ENCODE results near the gene DCDC1.

DCDC1 gene

DNA sequence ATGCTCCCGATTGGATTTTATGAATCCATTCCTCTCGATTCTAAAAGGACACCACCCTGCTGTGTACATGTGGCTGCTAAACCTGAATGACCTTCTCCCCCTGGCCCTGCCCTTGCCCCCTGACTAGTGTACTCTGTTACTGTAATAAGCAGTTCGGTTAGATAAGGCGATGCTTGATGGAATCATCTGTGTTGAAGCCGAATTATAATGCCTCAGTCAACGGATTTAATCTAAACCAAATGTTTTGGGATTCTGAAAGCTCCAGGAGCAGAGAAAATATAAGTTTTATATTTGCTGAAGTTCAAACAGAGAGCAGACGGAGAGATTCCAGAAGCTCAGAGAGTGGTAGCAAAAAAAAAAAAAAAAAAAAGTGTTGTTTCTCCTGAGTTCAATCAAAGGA is 508.0 kb downstream of the DCDC1 start:
- no peak for DNase-seq (ENCODE audit: low spot score)
- FAIRE-seq = no peak

DNA sequence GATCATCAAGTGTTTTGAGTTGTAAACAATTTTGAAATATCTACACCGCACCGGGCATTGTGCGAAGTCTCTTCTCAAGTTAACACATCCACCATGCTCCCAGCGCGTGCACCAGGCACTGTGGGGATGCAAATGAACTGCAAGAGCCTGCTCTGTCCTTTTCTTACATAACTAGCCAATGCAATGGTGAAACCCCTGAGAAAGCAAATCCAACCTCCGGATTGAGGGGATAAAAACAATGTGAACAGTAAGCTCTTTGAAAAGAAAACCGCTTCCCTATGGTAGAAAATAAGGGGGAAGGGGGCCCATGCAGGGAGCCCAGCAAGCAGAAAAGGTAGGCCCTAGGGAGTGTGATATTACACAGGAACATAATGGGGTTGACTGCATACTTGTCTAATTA is 508.5 kb downstream of the DCDC1 start:
- DNase-seq (ENCODE audit: low spot score) = no peak
- FAIRE-seq = no peak

DNA sequence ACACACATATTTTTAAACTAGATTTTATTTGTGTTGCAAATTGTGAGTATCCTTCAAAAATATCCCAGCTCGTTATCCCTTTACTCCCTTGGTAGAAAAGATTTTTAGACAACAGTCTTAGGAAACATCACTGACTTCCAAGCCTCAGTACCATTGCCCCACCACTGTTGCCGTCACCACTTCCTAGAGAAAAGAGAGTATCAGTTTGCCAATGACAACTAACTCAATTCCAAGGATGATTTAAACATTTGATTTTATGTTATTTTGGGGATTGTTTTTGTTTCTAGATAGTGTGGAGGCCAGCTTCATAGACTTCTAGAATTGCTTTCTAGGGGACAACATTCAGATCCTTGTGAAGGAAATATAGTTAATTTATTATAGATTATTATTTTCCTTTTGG is 509.4 kb downstream of the DCDC1 start:
- DNase-seq (ENCODE audit: low spot score) (no peak), FAIRE-seq (no peak)

DNA sequence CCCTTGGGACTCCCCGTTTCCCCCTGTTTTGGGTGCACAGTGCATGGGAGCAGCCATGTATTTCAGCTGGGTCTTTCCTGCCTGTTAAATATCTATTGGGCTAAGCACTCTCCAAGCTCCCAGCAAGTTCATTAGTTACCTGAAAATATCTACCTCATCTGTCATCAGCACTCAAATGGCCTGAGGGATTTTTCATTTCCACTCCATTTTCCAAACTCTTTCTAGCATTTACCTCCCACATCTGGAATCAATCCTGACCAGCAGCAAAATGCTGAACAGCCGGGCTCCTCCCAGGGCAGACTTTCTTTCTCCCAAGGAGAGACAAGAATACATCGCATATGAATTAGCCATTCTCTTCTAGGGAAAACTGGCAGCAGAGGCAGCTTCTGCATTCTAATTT is 509.9 kb downstream of the DCDC1 start:
- DNase-seq (ENCODE audit: low spot score) = no peak
- no peak for FAIRE-seq

DNA sequence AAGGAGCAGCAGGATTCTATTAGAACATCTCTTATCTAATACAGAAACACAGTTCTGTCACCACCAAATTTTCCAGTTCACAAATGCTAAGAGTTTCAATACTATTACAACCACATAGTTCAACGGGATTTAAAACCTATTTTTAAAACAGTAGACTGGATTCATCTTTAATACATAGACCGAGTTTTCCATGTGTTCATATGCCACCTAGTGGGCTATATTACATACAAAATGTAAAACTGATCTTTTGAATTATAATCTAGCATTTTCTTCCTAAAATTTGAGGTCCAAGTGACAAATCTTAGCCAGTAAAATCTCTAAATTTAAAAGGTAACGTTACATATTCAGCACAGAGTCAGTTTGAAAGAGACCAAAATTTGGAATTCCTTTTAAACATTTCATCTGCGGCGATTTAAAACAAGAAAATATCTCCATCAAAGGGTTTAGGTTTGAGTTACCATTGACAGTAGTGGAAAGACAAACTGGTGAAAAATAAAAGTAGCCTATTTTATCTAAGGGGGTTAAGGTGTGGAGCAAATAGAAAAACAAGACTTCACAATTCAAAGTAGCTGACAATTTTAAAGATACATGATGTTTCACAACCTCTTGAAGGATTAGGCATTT is 514.0 kb downstream of the DCDC1 start:
- DNase-seq (ENCODE audit: low spot score) (no peak), FAIRE-seq (no peak)

DNA sequence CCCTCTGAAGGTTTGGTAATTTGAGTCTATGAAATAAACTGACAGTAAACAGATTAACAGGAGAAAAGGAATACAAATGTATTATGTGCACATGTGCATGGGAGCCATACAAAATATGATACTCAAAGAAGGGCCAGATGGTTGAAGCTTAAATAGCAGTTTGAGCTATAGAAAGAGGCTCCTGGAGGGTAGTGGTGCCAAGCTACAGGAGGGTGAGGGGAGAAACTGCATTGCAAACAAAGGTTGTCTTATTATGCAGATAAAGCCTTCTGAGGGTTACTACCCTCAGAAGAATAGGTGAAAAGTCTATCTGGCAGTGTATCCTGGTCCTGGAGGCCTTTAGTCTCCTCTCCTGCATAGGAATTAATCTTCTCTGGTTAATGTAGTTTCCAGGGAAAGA is 516.1 kb downstream of the DCDC1 start:
- FAIRE-seq (no peak), DNase-seq (ENCODE audit: low spot score) (no peak)

DNA sequence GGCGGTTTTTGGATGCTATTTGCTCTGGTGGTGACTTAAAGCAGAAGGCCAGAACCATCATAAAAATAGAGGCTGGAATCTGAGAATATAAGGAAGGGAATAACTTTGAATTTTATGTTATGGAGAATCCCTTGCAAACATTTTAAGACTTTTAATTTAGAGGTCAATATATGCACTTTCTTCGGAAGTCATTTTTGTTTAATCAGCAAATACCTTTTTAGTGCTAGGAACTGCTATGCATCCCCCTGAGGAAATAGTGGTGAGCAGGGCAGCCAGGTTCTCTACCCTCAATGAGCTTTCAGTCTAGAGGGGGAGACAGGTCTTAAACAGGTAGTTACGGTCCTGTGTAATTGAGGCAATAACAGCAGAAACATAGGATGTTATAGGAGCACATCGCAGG is 516.9 kb downstream of the DCDC1 start:
- FAIRE-seq (no peak), DNase-seq (ENCODE audit: low spot score) (no peak)

DNA sequence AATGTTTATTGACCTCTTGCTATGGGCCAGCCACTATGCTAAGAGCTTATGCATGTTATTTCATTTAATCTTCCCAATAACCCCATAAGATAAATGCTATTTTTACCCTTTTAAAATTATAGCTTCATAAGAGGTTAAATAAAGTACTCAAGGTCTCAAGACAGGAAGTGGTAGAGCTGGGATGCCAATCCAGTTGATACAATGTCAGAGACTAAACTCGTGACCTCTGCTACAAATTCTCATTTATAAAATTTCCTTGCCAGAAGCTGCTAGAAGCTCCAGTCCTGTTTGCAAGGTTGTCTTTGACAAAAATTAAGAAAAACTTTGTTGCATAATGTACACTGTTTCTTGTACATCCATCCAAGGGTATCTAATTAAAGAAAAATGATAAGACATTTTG is 517.4 kb downstream of the DCDC1 start:
- FAIRE-seq (no peak), DNase-seq (ENCODE audit: low spot score) (no peak)

DNA sequence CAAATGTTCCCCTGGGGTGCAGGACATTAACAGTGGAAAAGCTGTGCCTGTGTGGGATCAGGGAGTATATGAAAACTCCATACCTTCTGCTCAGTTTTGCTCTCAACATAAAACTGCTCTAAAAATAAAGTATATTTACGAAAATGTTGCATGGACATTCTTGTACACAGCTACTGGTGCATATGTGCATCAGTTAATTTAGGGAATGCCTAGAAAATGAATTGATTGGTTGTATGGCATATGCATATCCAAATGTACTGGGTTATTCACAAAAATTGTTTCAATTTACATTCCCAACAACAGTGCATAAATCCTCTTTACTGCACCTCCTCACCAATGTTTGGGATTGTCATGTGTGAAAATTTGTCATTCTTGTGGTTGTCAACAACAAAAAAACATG is 532.3 kb downstream of the DCDC1 start:
- FAIRE-seq (no peak), DNase-seq (ENCODE audit: low spot score) (no peak)

DNA sequence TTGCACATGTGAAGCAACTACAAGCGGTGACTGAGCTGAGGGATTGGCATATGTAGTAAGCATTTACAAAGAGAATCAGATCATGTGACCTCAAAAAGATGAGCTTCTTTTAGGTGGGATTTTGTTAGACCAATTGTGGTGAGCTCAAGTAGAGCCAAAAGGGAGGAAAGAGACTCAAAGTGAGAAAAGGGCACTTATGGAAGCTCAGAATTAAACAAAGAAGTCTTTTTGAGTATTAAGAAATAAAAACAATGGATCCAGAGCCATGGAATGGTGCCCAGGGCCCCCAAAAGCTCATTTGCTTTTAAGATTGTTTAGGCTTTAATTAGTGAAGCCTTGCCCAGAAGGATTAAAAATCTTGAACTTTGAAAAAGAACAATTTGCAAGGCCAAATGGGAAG is 536.7 kb downstream of the DCDC1 start:
- DNase-seq (ENCODE audit: low spot score) (no peak), FAIRE-seq (no peak)

DNA sequence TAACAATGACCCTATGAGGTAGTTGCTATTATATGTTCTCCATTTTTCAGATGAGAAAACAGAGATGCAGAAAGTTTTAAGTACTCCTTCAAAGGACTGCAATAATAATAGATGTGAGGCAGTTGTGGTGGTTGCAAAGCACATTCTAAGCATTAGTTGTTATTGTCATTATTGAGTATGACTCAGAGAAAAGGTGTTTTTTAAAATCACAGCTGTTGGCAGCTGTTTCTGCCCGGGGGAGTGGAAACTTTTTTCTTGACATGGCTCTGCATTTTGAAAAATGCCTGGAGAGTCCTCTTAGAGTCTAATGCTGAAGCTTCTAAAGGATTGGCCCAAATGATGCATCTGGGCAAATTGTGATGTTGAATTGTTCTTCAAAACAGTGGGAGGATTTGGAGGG is 538.9 kb downstream of the DCDC1 start:
- DNase-seq (ENCODE audit: low spot score) (no peak), FAIRE-seq (no peak)

DNA sequence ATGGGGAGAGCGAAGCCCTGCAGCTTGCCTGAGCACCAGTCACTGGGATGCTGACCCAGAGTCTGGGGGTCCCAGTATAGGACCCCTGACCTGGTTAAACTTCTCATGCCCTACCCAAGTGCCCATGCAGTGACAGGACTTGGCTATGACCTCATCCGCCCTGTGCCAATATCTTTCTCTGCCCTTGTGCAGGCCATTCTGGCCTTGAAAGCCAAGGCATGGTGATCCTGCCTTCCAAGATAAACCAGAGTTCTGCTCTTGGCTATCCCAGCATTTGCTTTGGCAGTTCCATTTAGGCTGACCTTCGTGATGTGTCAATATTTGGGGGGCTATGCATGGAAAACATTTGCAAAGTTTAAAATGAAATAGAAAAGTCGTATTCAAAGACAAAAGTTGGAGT is 542.6 kb downstream of the DCDC1 start:
- FAIRE-seq (no peak), DNase-seq (ENCODE audit: low spot score) (no peak)

DNA sequence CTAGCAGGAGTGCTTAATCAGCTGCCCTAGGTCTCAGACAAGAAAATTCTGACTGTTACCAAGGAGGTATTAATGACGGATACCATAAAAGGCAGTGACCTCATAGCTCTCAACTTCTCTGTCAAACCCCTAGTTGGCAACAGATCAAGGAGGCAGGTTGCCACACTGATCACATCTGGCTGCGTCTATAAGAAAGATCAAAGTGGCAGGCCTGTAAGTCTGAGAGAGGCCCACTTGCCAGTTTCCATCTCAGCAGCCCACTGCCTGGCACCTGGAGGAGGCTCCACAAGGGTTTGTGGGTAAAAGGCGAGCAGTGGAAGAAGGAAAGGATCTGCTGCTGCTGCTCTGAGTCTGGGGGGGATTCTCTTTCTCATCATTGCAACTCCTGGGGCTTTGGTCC is 543.8 kb downstream of the DCDC1 start:
- DNase-seq (ENCODE audit: low spot score) (no peak), FAIRE-seq (no peak)

DNA sequence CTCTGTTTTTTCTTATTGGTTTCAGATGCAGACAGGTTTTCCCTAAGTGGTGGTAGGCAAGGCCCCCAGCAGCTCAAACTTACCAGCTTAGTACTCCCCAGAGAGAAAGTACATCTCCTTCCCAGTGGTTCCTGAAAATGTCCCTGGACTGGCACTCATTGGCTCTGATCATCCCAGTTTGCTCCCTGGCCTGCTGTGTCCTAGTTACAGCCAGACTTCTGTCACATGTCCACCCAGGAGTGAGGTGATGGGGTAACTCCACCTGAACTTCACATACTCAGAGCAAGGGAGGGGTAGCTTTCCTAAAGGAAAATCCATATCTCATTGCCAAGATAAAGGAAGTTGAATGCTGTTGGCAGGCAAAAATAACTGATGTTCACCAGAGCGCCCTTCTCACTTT is 546.4 kb downstream of the DCDC1 start:
- FAIRE-seq = no peak
- DNase-seq (ENCODE audit: low spot score) = no peak

DNA sequence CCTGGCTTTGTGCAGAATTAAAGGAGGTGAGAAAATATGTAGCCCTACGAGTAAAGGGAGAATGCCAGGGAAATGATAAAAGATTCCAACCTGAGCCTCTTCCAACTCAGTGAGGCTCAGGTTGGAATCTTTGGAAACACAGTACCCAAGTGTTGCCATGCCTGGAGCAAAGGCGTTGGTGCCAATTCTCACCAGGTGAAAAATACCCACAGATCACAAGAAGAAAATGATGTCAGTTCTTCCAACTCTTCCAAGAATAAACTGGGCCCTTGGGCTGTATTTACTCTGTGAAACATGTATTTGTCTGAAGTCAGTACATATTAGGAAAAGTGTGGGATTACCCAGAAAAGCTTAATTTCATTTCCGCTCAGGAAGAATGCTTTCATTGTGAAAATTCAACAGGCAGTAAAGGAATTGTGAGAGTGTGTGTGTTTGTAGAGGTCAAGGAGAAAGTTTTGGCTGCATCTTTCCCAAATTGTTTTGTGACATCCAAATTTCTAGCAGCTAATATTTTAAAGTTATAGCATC is 548.0 kb downstream of the DCDC1 start:
- DNase-seq (ENCODE audit: low spot score) = no peak
- no peak for FAIRE-seq

DNA sequence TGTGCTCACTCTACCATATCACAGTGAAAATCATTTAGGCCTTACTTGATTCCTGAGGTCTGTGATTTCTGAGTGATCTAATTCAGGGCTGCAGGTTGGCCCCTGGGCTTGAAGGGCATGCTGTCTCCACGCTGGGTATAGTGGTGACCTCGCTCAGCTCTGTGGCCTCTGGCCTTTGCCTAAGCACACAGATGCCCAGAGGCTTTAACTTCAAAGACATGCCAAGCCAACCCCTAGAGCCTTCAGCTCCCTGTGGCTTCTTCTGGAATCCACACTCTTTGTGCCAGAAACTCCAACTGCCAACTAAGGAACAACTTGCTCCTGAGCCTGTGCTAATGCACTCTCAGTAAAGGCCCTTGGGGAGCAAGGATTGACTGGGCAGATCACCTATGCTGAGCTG is 550.8 kb downstream of the DCDC1 start:
- FAIRE-seq = no peak

DNA sequence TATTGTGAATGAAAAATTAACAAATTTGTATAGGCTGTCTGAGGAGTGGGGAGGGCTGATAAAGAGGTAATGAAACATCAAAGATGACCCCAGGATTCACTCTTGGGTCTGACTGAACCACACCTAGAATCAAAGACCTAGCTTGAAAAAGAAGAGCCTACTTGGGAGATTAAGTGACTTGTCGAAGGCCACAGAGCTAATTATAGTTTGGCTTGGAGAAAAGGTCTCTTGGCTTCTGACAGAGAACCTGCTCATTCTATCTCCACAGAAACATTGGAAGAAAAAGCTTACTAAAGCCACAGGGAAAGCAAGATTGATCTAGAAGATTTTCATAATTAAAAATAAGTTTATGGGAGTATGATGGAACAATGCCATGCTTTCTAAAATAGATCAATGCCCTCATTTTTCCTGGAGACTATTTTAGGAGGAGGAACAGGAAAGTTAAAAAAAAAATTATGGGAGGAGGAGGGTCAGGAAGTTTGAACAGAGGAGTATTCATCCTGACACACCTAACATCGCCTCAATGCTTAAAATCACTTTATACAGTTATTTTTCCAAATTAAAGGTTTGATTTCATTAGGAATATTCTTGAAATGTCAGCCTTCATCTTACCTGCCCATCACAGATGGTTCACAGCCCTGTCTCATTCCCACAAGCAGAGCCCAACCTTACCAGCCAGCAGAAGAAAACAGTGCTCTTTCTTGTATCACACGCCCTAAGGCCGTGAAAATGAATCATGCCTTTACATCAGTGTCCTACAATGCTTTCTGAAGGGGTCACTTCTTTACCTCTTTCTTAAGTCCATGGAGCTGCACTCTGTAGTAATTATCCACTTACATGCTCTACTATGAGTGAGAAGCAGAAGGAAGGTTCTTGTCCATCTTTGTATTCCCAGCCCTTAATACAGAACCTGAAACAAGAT is 552.3 kb downstream of the DCDC1 start:
- FAIRE-seq (no peak), DNase-seq (ENCODE audit: low spot score) (no peak)

More for the DNA sequence above, 550.8 kb downstream of the DCDC1 start:
- DNase-seq (ENCODE audit: low spot score) = no peak

DNA sequence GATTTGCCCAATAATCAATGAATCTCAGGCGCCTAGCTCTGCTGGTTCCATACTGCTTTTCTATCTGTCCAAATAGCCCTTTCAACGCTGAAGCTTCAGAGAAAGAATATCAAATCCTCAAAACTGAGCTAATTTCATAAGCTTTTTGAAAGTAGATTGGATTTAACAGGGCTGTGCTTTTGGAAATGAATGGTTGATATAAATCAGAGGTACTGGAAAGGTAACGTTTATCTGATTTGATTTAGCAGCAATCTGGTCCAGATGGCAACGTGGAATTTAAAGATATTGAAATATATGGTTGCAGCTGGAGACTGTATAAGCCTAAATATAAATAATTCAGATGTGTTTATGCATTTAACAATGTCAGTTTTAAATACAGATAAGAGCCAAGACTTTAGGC is 553.9 kb downstream of the DCDC1 start:
- no peak for FAIRE-seq
- no peak for DNase-seq (ENCODE audit: low spot score)

DNA sequence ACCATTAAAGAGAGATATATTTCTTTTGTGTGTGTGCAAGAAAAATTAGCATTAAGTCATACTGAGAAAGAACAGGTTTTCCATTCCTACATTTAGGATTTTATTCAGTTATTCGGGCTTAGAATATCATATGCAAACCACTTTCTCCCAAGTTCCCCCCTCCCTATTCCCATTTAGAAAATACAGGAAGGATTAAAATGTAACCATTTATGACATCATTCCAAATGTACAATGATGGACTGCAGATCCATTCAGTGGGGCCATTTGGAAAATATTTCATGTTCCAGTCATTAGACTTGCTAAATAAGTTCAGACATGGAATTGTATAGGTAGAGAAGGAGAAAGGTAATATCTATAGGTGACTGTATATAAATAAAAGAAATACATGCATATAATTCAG is 554.8 kb downstream of the DCDC1 start:
- FAIRE-seq = no peak
- no peak for DNase-seq (ENCODE audit: low spot score)
